Right lobe of liver (tissue), 6 donors: ENCODE measurements around the gene BCKDHB. TPM values are rescaled to one million over a fixed set of nuclear protein-coding genes. Genes with fewer than 3 reads are reported as not detected.

Source experiments
- ATAC-seq, 4 donors: fragments of 200-7000 bp; cut with Tn5 transposase; one replicate each; pipeline ENCODE4 v1.9.1; 2020; ENCODE audit warnings: mild to moderate bottlenecking in 4 of 4, moderate library complexity in 4 of 4
- DNase-seq, 3 donors: peaks; one replicate each; pipeline ENCODE4 v3.0.0-alpha.2; 2020
- H3K27ac ChIP-seq, 3 donors: fragments of 200-600 bp; one replicate each; pipeline ENCODE4 v1.8.0; 2022
- H3K27me3 ChIP-seq, 2 donors: fragments of 200-600 bp; one replicate each; pipeline ENCODE4 v1.8.0; 2022
- H3K36me3 ChIP-seq, 4 donors: fragments of 200-600 bp; sonication (generic) in 1 of 4; one replicate each; pipeline versions ENCODE4 v1.5.1 to v1.8.0; 2017 to 2022; ENCODE audit warnings: control low read depth in 1 of 4
- H3K4me1 ChIP-seq, 4 donors: fragments of 200-600 bp; sonication (generic) in 1 of 4; one replicate each; pipeline versions ENCODE4 v1.5.1 to v1.8.0; 2017 to 2022; ENCODE audit warnings: control low read depth in 1 of 4
- H3K4me3 ChIP-seq, 3 donors: fragments of 200-600 bp; one replicate each; pipeline ENCODE4 v1.8.0; 2022
- H3K9me3 ChIP-seq, 4 donors: fragments of 200-600 bp; sonication (generic) in 1 of 4; one replicate each; pipeline versions ENCODE4 v1.5.1 to v1.8.0; 2017 to 2022; ENCODE audit warnings: control low read depth in 1 of 4
- CTCF ChIP-seq, 4 donors: fragments of 200-600 bp in 3 of 4; fragments of 450-650 bp in 1 of 4; IDR thresholded peaks; one replicate each; pipeline versions ENCODE4 v1.5.1 to v1.8.0; 2016 to 2022; ENCODE audit warnings: antibody characterized with exemption in 4 of 4, mild to moderate bottlenecking in 2 of 4
- POLR2A ChIP-seq: fragments of 450-650 bp; IDR thresholded peaks from one replicate; pipeline ENCODE4 v1.6.1; 2017; ENCODE audit warnings: antibody characterized with exemption, mild to moderate bottlenecking
- WGBS: methylation state at CpG from one replicate; pipeline ENCODE4 v1.1.6; 2018; ENCODE audit warnings: low coverage, low lambda C conversion rate; ENCODE audit not compliant: insufficient coverage; ENCODE audit errors: missing lambda C conversion rate; 5-methylcytosine and 5-hydroxymethylcytosine counted together
- intact Hi-C, 2 donors: fragments of 100-400 bp; cut with DNase I; formaldehyde crosslinking; loops; one replicate each; pipeline versions ENCODE4 v1.11.2 to v1.14.1; 2022
- total RNA-seq, 6 experiments: library from RNA; depleted of rRNA in 2 of 6; stranded (reverse); fragments of >200 nt in 2 of 6; fragmentation: NEBNext Ultra II Directional in 3 of 6; extraction: Animal tissue kit (Norgen Biotek cat#: 25700) in 3 of 6; gene quantifications; one replicate each; pipeline versions ENCODE4 v1.1.0 to v1.2.4, GENCODE V29; 2016 to 2023
- donor health status: DM: no; HTN: yes; CAD: no.
- donor health status: DM: no; HTN: no; CAD: no.
- donor health status: DM: no; HTN: no; CAD: no.
- donor health status: DM: no; HTN: yes; CAD: no.
- donor health status: DM: no; HTN: yes; CAD: no.

BCKDHB gene
- total RNA-seq, 6 experiments from 2014 or later, result 22.1 to 57.2 (median 43.9) TPM

GRCh38 chr6:80183019-80183795, 76.7 kb downstream of the BCKDHB start:
- no peak for TF ChIP-seq CTCF (IDR thresholded peaks at IDR 0.05)
- TF ChIP-seq POLR2A, result no peak
- Histone ChIP-seq H3K9me3 (no peaks in the 10 kb centered on the region), H3K4me1 (no peaks in the 10 kb centered on the region), H3K36me3 (no peaks in the 10 kb centered on the region), H3K4me3 (no peak overlapping the region), H3K27me3 (no peaks in the 10 kb centered on the region), H3K27ac (no peak overlapping the region)
- WGBS, result 97% methylated on average over 4 of the region's 4 CpGs
- no peak for DNase-seq
- intact Hi-C loops, result no loop called here
- no peak for ATAC-seq

- no peaks in the 10 kb centered on the region for H3K9me3 ChIP-seq
- TF ChIP-seq CTCF (IDR thresholded peaks at IDR 0.05) (no peak), POLR2A (no peak)
- WGBS, result 100% methylated on average over 2 of the region's 2 CpGs
- H3K27me3 ChIP-seq, result no peaks in the 10 kb centered on the region
- intact Hi-C loops, result no loop called here
- H3K27ac ChIP-seq, result no peak overlapping the region
- no peak overlapping the region for H3K4me3 ChIP-seq
- ATAC-seq (no peak), DNase-seq (no peak)
- no peaks in the 10 kb centered on the region for H3K4me1 ChIP-seq
- H3K36me3 ChIP-seq, result no peaks in the 10 kb centered on the region
Observed at GRCh38 chr6:80185492-80185891, 79.0 kb downstream of the BCKDHB start.

- WGBS, result 100% methylated on average over 1 of the region's 7 CpGs
- H3K9me3 ChIP-seq, result no peaks in the 10 kb centered on the region
- no peaks in the 10 kb centered on the region for H3K4me1 ChIP-seq
- no peak overlapping the region for H3K4me3 ChIP-seq
- DNase-seq (no peak), ATAC-seq (no peak)
- no peaks in the 10 kb centered on the region for H3K36me3 ChIP-seq
- no peak for TF ChIP-seq POLR2A
- TF ChIP-seq CTCF (IDR thresholded peaks at IDR 0.05), result no peak
- intact Hi-C loops, result no loop called here
- no peak overlapping the region for H3K27ac ChIP-seq
- no peaks in the 10 kb centered on the region for H3K27me3 ChIP-seq
Observed at GRCh38 chr6:80186082-80186481, 79.6 kb downstream of the BCKDHB start.

- Histone ChIP-seq H3K27me3 (no peaks in the 10 kb centered on the region), H3K4me3 (no peak overlapping the region), H3K4me1 (peaks cover 0 to 11% (median 2%) of the 10 kb centered on the region in 4 donors), H3K9me3 (no peaks in the 10 kb centered on the region), H3K36me3 (no peaks in the 10 kb centered on the region), H3K27ac (no peak overlapping the region)
- TF ChIP-seq POLR2A, result no peak
- no peak for TF ChIP-seq CTCF (IDR thresholded peaks at IDR 0.05)
- 69% methylated on average over 4 of the region's 4 CpGs for WGBS
- ATAC-seq, result peak in 2 of 4 donors; percentile 33 to 36
- DNase-seq, result no peak
- intact Hi-C loops, result no loop called here
Observed at GRCh38 chr6:80196906-80197305, 90.4 kb downstream of the BCKDHB start.
